DOHH2 (cell line): Measurements from ENCODE around the gene SON.

Experiments
- H3F3A ChIP-seq: fragments of 200-600 bp; sonication (generic), shearing (Covaris generic); 2 replicates; pipeline ENCODE4 v1.6.0; 2016; ENCODE audit warnings: antibody characterized with exemption, mild to moderate bottlenecking; ENCODE audit not compliant: control insufficient read depth, insufficient read depth
- H3K27ac ChIP-seq: fragments of 200-600 bp; sonication (generic); 2 replicates; pipeline ENCODE4 v1.5.1; 2014; ENCODE audit warnings: low read depth, mild to moderate bottlenecking, low read length, moderate library complexity
- H3K27me3 ChIP-seq: fragments of 200-600 bp; sonication (generic); 2 replicates; pipeline ENCODE4 v1.6.1; 2014; ENCODE audit warnings: mild to moderate bottlenecking, low read length, mixed read lengths; ENCODE audit not compliant: control insufficient read depth
- H3K36me3 ChIP-seq: fragments of 200-600 bp; sonication (generic); 2 replicates; pipeline ENCODE4 v1.6.1; 2014; ENCODE audit warnings: mild to moderate bottlenecking, low read length, moderate library complexity, mixed read lengths; ENCODE audit not compliant: control insufficient read depth
- H3K4me1 ChIP-seq: fragments of 200-600 bp; sonication (generic); 2 replicates; pipeline ENCODE4 v1.6.1; 2014; ENCODE audit warnings: mild to moderate bottlenecking, low read length, mixed read lengths; ENCODE audit not compliant: control insufficient read depth
- H3K4me2 ChIP-seq: fragments of 200-600 bp; sonication (generic); 2 replicates; pipeline ENCODE4 v1.6.0; 2014; ENCODE audit warnings: mild to moderate bottlenecking, low read length, moderate library complexity
- H3K4me3 ChIP-seq: fragments of 200-600 bp; sonication (generic); 2 replicates; pipeline ENCODE4 v1.5.1; 2014; ENCODE audit warnings: mild to moderate bottlenecking, low read length, mixed read lengths
- H3K79me2 ChIP-seq: fragments of 200-600 bp; sonication (generic); 2 replicates; pipeline ENCODE4 v1.6.1; 2014; ENCODE audit warnings: mild to moderate bottlenecking, low read length, mixed read lengths; ENCODE audit not compliant: control insufficient read depth
- H3K9me2 ChIP-seq: fragments of 200-600 bp; sonication (generic); replicated peaks from 2 replicates; pipeline ENCODE4 v1.6.1; 2014; ENCODE audit warnings: mild to moderate bottlenecking, low read length, mixed read lengths; ENCODE audit not compliant: control insufficient read depth
- H3K9me3 ChIP-seq: fragments of 200-600 bp; sonication (generic); 2 replicates; pipeline ENCODE4 v1.6.1; 2014; ENCODE audit warnings: antibody characterized with exemption, low read length, mixed read lengths; ENCODE audit not compliant: control insufficient read depth, insufficient read depth
- H4K20me1 ChIP-seq: fragments of 200-600 bp; sonication (generic); 2 replicates; pipeline ENCODE4 v1.6.0; 2014; ENCODE audit warnings: low read depth, mild to moderate bottlenecking, antibody characterized with exemption, low read length, moderate library complexity; ENCODE audit not compliant: control insufficient read depth, insufficient read depth
- CTCF ChIP-seq: fragments of 200-600 bp; sonication (generic); IDR thresholded peaks from one replicate; pipeline ENCODE4 v1.5.1; 2014; ENCODE audit warnings: antibody characterized with exemption, mild to moderate bottlenecking, low read depth, low read length; ENCODE audit not compliant: poor library complexity, severe bottlenecking
- EZH2phosphoT487 ChIP-seq: fragments of 200-600 bp; sonication (generic); IDR thresholded peaks from 2 replicates; pipeline ENCODE4 v1.6.1; 2017; ENCODE audit warnings: borderline replicate concordance, mild to moderate bottlenecking, antibody characterized with exemption, low read length, moderate library complexity, mixed read lengths

Gene SON

GRCh38 chr21:33522297-33522952 is 20.4 kb upstream of the SON start:
- Histone ChIP-seq H3K4me1 (peaks cover 9% of the 10 kb centered on the region), H3K27ac (no peak overlapping the region), H3K9me3 (no peaks in the 10 kb centered on the region), H3K4me3 (no peak overlapping the region), H3F3A (peaks cover 10% of the 10 kb centered on the region), H3K27me3 (no peaks in the 10 kb centered on the region), H3K79me2 (no peaks in the 10 kb centered on the region), H3K36me3 (peaks cover 74% of the 10 kb centered on the region), H3K4me2 (no peak overlapping the region), H4K20me1 (no peaks in the 10 kb centered on the region), H3K9me2 (no peaks in the 10 kb centered on the region)
- TF ChIP-seq EZH2phosphoT487 (no peak), CTCF (no peak)

- Histone ChIP-seq H3K9me2 (no peaks in the 10 kb centered on the region), H4K20me1 (no peaks in the 10 kb centered on the region), H3F3A (peaks cover 10% of the 10 kb centered on the region), H3K4me2 (no peak overlapping the region), H3K36me3 (peaks cover 74% of the 10 kb centered on the region), H3K27me3 (no peaks in the 10 kb centered on the region), H3K4me1 (peaks cover 9% of the 10 kb centered on the region), H3K79me2 (no peaks in the 10 kb centered on the region), H3K9me3 (no peaks in the 10 kb centered on the region), H3K27ac (no peak overlapping the region), H3K4me3 (no peak overlapping the region)
- TF ChIP-seq EZH2phosphoT487, result no peak
- TF ChIP-seq CTCF, result no peak
Observed at GRCh38 chr21:33522953-33523349, 19.9 kb upstream of the SON start.

GRCh38 chr21:33531007-33531406 is 11.8 kb upstream of the SON start:
- Histone ChIP-seq H3K79me2 (peaks cover 4% of the 10 kb centered on the region), H3K9me3 (no peaks in the 10 kb centered on the region), H4K20me1 (no peaks in the 10 kb centered on the region), H3K4me1 (peaks cover 4% of the 10 kb centered on the region), H3K4me3 (no peak overlapping the region), H3K4me2 (no peak overlapping the region), H3F3A (peaks cover 11% of the 10 kb centered on the region), H3K36me3 (peaks cover 97% of the 10 kb centered on the region), H3K9me2 (no peaks in the 10 kb centered on the region), H3K27me3 (no peaks in the 10 kb centered on the region), H3K27ac (no peak overlapping the region)
- TF ChIP-seq EZH2phosphoT487 (no peak), CTCF (no peak)
